Measurements from ENCODE around the gene TRIM52.

GRCh38 chr5:181236954-181237641 lies 23.8 kb downstream of the TRIM52 start:
- no peak for TF ChIP-seq REST (IDR thresholded peaks at IDR 0.05)
- TF ChIP-seq SMC3 (IDR thresholded peaks at IDR 0.05), result no peak
- TF ChIP-seq KDM1A (IDR thresholded peaks at IDR 0.05; ENCODE audit: low read depth), result no peak
